Measurements from ENCODE around the gene AIRE. TPM values are rescaled to one million over a fixed set of nuclear protein-coding genes. Genes with fewer than 3 reads are reported as not detected.

AIRE gene
- total RNA-seq, 4 donors from 2014 or later = not detected

DNA sequence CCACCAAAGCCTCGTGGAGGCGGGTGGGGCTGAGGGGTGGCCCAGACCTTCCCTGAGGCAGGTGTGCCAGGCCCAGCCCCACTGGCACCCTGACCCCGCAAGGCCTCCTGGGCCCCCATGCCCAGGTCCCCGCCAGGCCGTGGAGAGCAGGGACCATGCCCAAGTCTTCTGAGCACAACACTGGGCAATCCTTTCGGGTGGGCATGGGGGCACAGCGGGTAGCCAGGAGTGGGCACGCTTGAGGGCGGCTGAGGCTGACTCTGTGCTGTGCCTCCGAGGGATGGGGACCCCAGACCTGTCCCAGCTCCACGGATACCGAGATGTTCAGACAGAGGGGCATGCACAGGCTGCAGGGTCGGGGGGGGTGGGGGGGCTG lies 40.6 kb downstream of the AIRE start:
- in situ Hi-C loops (cut with MboI; ENCODE audit: low sequenced_read_pairs in 4 of 4) = loop anchor here in 1 of 4 donors (25.0 kb wide), 1 partner anchor 461 kb away; no protein-coding TSS in a partner anchor
- no peak for DNase-seq
- Histone ChIP-seq H3K4me3 (no peak overlapping the region), H3K27me3 (no peaks in the 10 kb centered on the region), H3K4me1 (no peaks in the 10 kb centered on the region), H3K36me3 (no peaks in the 10 kb centered on the region), H3K27ac (no peak overlapping the region), H3K9me3 (no peaks in the 10 kb centered on the region)
- TF ChIP-seq POLR2A (IDR thresholded peaks at IDR 0.05) = no peak
- TF ChIP-seq, protein P1, sequence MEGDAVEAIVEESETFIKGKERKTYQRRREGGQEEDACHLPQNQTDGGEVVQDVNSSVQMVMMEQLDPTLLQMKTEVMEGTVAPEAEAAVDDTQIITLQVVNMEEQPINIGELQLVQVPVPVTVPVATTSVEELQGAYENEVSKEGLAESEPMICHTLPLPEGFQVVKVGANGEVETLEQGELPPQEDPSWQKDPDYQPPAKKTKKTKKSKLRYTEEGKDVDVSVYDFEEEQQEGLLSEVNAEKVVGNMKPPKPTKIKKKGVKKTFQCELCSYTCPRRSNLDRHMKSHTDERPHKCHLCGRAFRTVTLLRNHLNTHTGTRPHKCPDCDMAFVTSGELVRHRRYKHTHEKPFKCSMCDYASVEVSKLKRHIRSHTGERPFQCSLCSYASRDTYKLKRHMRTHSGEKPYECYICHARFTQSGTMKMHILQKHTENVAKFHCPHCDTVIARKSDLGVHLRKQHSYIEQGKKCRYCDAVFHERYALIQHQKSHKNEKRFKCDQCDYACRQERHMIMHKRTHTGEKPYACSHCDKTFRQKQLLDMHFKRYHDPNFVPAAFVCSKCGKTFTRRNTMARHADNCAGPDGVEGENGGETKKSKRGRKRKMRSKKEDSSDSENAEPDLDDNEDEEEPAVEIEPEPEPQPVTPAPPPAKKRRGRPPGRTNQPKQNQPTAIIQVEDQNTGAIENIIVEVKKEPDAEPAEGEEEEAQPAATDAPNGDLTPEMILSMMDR (IDR thresholded peaks at IDR 0.05 in 4 of 5, conservative IDR thresholded peaks at IDR 0.05 in 1 of 5) = no peak
- intact Hi-C loops (cut with DNase I; ENCODE audit: low total_unique reads) = no loop called here
- ATAC-seq = no peak

DNA sequence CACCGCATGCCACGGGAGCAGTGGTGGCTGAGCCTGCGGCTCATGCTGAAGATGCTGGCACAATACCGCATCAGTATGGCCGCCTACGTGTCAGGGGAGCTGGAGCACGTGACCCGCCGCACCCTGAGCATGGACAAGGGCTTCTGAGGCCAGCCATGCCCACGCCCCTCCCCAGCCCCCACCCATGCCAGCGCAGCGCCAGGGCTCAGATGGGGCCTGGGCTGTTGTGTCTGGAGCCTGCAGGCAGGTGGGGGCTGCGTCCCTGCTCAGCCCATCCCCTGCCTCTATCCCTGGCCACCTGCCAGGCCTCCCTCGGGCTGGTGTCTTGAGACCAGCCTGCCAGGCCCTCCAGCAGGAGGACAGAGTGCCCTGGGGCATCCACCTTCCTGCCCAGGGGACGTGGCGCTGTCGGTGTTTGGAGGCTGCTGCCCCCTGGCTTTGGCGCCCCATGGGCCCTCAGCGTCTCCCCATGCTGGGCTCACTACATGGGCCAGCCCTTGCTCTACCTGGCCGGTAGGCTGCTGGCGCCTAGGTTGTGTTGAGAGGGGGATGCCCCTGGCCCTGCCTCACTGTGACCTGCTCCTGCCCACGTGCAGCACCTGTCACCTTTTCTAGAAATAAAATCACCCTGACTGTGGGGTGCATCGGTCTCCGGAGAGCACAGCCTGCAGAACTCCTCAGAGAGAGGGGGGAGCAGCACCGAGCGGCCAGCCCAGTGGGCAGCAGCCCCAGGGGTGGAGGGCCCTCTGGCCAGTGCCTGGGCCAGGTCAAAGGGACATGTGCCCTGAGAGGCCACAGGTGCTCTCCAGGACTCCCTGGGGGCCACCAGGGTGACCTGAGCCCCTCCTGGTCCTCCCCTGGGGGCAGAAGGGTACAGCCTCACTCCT lies 41.3 kb downstream of the AIRE start:
- intact Hi-C loops (cut with DNase I; ENCODE audit: low total_unique reads) (no loop called here), in situ Hi-C loops (cut with MboI; ENCODE audit: low sequenced_read_pairs in 4 of 4) (loop anchor here in 1 of 4 donors (25.0 kb wide), 1 partner anchor 460 kb away; no protein-coding TSS in a partner anchor)
- ATAC-seq = no peak

GRCh38 chr21:44327603-44327974 lies 41.9 kb downstream of the AIRE start:
- H3K9me3 ChIP-seq = no peaks in the 10 kb centered on the region
- H3K4me3 ChIP-seq = no peak overlapping the region
- no peaks in the 10 kb centered on the region for H3K36me3 ChIP-seq
- H3K27ac ChIP-seq = no peak overlapping the region
- no peak for DNase-seq
- TF ChIP-seq, protein P1 (IDR thresholded peaks at IDR 0.05 in 4 of 5, conservative IDR thresholded peaks at IDR 0.05 in 1 of 5) = no peak
- TF ChIP-seq POLR2A (IDR thresholded peaks at IDR 0.05) = no peak
- no peaks in the 10 kb centered on the region for H3K27me3 ChIP-seq
- intact Hi-C loops (cut with DNase I; ENCODE audit: low total_unique reads) (no loop called here), in situ Hi-C loops (cut with MboI; ENCODE audit: low sequenced_read_pairs in 4 of 4) (loop anchor here in 1 of 4 donors (25.0 kb wide), 1 partner anchor 460 kb away; no protein-coding TSS in a partner anchor)
- ATAC-seq = no peak
- H3K4me1 ChIP-seq = no peaks in the 10 kb centered on the region

More for the DNA sequence above, 41.3 kb downstream of the AIRE start:
- Histone ChIP-seq H3K36me3 (no peaks in the 10 kb centered on the region), H3K9me3 (no peaks in the 10 kb centered on the region), H3K4me3 (no peak overlapping the region), H3K27me3 (no peaks in the 10 kb centered on the region), H3K4me1 (no peaks in the 10 kb centered on the region), H3K27ac (no peak overlapping the region)
- TF ChIP-seq POLR2A (IDR thresholded peaks at IDR 0.05) = no peak
- TF ChIP-seq, protein P1 (IDR thresholded peaks at IDR 0.05 in 4 of 5, conservative IDR thresholded peaks at IDR 0.05 in 1 of 5) = no peak
- DNase-seq = no peak

- in situ Hi-C loops (cut with MboI; ENCODE audit: low sequenced_read_pairs in 4 of 4) (loop anchor here in 1 of 4 donors (25.0 kb wide), 1 partner anchor 459 kb away; no protein-coding TSS in a partner anchor), intact Hi-C loops (cut with DNase I; ENCODE audit: low total_unique reads) (no loop called here)
- ATAC-seq (no peak), DNase-seq (no peak)
- Histone ChIP-seq H3K9me3 (no peaks in the 10 kb centered on the region), H3K27ac (no peak overlapping the region), H3K36me3 (no peaks in the 10 kb centered on the region), H3K4me3 (no peak overlapping the region), H3K4me1 (no peaks in the 10 kb centered on the region), H3K27me3 (no peaks in the 10 kb centered on the region)
- TF ChIP-seq POLR2A (IDR thresholded peaks at IDR 0.05) = no peak
- TF ChIP-seq, protein P1 (IDR thresholded peaks at IDR 0.05 in 4 of 5, conservative IDR thresholded peaks at IDR 0.05 in 1 of 5) = no peak
These were observed 42.7 kb downstream of the AIRE start for GRCh38 chr21:44328242-44328895.

Measured in gastrocnemius medialis (tissue), 4 donors.